Cardiac fibroblast (primary cell): ENCODE results near the gene HSD17B11.
"Not testable (repeated sequence)": the region's sequence is repeated elsewhere in the genome, so short reads cannot be mapped to it uniquely, and the experiment has no call there.

Source experiments
- DNase-seq, 2 donors: peaks; one replicate each; pipeline versions ENCODE4 v3.0.0 to v3.0.0-alpha.2; 2010; ENCODE audit warnings: low read depth in 2 of 2
- H3K4me3 ChIP-seq, 2 donors: replicated peaks in 1 of 2; 1 replicate in 1 of 2; 2 replicates in 1 of 2; pipeline ENCODE4 v1.5.1; 2011; ENCODE audit warnings: low read depth in 2 of 2, low read length in 2 of 2, mild to moderate bottlenecking in 2 of 2, moderate library complexity in 1 of 2
- TF ChIP-seq, protein P1 (sequence below): IDR thresholded peaks from one replicate; pipeline ENCODE4 v1.5.1; 2011; ENCODE audit warnings: low read depth, mild to moderate bottlenecking, low read length, inconsistent platforms

HSD17B11 gene

DNA sequence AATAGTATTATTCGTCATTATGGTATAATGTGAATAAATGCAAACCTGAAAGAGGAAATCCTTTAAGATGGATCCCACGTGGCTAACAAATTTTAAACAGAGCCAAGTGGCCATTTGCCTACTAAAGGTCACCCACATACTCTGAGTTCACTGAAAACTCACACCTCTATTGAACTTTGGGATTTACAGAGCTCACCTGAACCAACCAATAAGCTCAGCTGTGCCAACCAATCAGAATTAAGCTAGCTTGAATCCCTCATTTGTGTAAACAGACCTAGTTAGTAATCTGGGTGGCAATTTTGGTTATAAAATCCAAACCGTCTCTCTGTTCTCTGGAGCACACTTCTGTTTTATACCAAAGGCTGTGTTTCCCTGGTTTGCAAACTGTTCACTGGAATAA is 26.0 kb upstream of the HSD17B11 start:
- DNase-seq = no peak
- no peak overlapping the region for H3K4me3 ChIP-seq
- TF ChIP-seq, protein P1, sequence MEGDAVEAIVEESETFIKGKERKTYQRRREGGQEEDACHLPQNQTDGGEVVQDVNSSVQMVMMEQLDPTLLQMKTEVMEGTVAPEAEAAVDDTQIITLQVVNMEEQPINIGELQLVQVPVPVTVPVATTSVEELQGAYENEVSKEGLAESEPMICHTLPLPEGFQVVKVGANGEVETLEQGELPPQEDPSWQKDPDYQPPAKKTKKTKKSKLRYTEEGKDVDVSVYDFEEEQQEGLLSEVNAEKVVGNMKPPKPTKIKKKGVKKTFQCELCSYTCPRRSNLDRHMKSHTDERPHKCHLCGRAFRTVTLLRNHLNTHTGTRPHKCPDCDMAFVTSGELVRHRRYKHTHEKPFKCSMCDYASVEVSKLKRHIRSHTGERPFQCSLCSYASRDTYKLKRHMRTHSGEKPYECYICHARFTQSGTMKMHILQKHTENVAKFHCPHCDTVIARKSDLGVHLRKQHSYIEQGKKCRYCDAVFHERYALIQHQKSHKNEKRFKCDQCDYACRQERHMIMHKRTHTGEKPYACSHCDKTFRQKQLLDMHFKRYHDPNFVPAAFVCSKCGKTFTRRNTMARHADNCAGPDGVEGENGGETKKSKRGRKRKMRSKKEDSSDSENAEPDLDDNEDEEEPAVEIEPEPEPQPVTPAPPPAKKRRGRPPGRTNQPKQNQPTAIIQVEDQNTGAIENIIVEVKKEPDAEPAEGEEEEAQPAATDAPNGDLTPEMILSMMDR = no peak

DNA sequence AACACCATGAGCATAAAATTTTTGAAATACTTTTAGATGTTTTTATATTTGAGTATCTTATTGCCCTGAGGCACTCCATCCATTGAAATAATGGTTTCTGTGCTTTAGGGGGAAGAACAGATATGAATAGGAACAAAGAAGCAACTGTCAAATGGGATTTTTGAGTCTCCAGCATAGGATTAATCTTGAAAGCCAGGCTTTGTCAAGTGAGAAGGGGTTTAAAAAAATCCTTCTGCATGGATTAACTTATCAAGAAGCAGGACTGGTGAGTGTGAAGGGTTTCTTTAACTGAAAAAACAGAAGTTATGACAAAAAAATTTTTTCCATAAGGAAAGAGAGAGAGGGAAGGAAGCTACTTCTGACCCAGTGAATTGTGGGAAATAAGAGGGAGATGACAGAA is 23.8 kb upstream of the HSD17B11 start:
- H3K4me3 ChIP-seq = no peak overlapping the region
- TF ChIP-seq, protein P1 = no peak
- no peak for DNase-seq

DNA sequence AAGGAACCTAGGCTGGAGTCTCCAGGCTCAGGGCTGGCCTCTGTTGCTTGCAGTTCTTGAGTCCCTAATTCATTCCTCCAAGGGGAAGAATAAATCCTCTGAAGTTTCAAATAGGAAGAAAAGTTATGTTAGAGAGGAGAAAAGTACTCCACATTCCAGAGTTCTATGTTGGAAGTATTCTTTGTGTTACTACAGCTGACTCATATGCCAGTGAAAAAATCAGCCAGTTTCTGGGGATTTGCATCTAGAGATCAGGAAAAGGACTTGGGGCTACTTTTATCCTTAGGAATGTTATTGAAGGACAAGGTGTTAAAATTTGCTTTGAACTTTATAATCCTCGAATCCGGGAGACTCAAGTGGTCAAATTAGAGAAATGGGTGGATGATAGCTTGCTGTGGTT is 19.7 kb upstream of the HSD17B11 start:
- no peak overlapping the region for H3K4me3 ChIP-seq
- peak in 1 of 2 donors; percentile 16 for DNase-seq
- TF ChIP-seq, protein P1 = no peak

DNA sequence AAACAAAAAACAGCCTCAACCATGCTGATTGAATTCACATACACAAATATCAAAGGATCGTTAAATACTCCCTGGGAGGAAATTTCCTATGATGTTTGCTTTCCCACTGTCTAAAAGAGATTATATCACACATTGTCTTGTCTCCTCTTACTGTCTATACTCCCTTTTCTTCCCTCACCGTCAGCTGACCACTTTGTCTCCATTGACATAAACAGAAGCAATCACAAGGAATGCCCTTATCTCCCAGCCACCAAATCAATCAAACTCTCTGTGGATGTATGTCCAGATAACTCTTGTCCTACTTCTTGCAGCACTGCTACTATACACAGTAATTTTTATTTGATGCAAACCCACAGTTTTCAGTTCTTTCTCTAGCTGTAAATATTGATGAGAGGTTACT is 19.2 kb upstream of the HSD17B11 start:
- DNase-seq = no peak
- no peak overlapping the region for H3K4me3 ChIP-seq
- TF ChIP-seq, protein P1 = no peak

DNA sequence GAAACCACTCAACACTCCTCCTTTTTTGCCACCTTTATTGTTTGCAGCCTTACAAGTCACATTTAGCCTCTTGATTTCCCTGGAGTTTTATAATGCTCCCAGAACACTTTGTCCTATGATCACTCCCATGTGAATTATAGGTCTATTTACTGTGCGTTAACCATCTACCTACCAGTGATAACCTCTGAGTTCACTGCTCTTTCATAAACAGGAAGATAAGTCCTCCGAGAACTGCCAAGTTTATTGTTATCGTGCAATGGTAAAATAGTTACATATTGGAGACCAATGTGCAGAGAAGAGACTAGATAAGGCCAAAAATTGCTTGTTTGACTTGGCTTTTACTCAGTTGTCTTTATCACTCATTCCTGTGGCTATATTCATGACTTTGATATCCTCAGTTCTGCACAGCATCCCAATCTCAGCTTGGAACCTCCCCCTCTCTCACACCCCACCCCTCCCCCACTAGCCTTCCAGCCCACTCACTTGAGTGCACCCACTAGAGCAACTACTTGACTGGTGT is 18.5 kb upstream of the HSD17B11 start:
- TF ChIP-seq, protein P1 = no peak
- no peak overlapping the region for H3K4me3 ChIP-seq
- DNase-seq = no peak

DNA sequence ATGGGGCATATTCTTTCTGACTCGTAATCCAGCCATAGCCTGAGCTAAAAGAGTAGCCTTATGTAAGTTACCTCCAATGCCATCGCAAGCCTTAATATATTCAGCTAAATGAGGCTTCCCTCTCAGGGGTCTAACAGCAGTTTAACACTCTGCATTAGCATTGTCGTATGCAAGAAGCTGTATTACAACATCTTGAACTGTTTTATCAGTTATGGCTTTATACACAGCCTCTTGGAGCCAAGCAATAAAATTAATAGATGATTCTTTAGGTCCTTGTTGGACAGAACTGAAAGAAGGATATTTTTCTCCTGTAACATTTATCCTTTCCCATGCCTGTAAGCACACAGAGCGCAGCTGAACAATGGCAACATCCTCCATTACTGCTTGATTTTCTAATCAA is 15.9 kb upstream of the HSD17B11 start:
- H3K4me3 ChIP-seq, DNase-seq: not testable (repeated sequence)

DNA sequence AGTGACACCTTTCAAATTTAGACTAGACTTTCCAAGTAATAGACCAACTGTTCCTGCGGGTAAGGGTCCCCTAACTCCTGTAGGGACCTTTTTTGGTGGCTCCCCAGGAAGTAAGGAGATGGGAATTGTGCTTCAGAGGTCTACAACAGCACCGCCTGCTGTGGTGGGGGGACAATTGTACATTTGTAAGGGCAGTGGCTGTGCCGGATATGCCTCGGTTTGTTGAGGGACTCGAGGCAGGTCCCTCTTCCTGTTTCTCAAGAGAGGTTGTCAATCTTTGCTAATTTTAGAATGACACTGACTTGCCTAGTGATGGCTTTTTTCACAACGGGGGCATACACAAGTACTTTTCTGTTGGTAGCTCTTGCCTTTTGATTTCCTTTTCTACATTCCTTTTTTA is 15.5 kb upstream of the HSD17B11 start:
- H3K4me3 ChIP-seq = no peak overlapping the region
- no peak for DNase-seq
- TF ChIP-seq, protein P1 = no peak
